Brain microvascular endothelial cell (primary cell): ENCODE data around the gene PNPLA6.

Experiments
- DNase-seq: peaks from one replicate; pipeline ENCODE4 v3.0.0-alpha.2; 2020
- H3K27ac ChIP-seq: fragments of 250-450 bp; sonication (Bioruptor Pico); 2 replicates; pipeline ENCODE4 v1.5.1; 2020; ENCODE audit warnings: mild to moderate bottlenecking, moderate library complexity
- H3K27me3 ChIP-seq: fragments of 250-450 bp; sonication (Bioruptor Pico); replicated peaks from 2 replicates; pipeline ENCODE4 v1.5.1; 2020; ENCODE audit warnings: mild to moderate bottlenecking
- H3K36me3 ChIP-seq: fragments of 250-450 bp; sonication (Bioruptor Pico); replicated peaks from 2 replicates; pipeline ENCODE4 v1.5.1; 2020; ENCODE audit warnings: mild to moderate bottlenecking
- H3K4me3 ChIP-seq: 2 replicates; pipeline ENCODE4 v1.5.1; 2011; ENCODE audit warnings: low read depth, mild to moderate bottlenecking, control low read depth, low read length, moderate library complexity
- in situ Hi-C: cut with HindIII; loops from 2 replicates; pipeline ENCODE4 v1.10.0; 2017; ENCODE audit warnings: low sequenced_read_pairs, low pct_ligation_motif_present
- TF ChIP-seq, protein P1 (sequence below): IDR thresholded peaks from 2 replicates; pipeline ENCODE4 v1.5.1; 2011; ENCODE audit warnings: low read depth, mild to moderate bottlenecking, moderate library complexity, low read length, control low read depth, inconsistent platforms; ENCODE audit errors: missing control alignments

PNPLA6 gene

DNA sequence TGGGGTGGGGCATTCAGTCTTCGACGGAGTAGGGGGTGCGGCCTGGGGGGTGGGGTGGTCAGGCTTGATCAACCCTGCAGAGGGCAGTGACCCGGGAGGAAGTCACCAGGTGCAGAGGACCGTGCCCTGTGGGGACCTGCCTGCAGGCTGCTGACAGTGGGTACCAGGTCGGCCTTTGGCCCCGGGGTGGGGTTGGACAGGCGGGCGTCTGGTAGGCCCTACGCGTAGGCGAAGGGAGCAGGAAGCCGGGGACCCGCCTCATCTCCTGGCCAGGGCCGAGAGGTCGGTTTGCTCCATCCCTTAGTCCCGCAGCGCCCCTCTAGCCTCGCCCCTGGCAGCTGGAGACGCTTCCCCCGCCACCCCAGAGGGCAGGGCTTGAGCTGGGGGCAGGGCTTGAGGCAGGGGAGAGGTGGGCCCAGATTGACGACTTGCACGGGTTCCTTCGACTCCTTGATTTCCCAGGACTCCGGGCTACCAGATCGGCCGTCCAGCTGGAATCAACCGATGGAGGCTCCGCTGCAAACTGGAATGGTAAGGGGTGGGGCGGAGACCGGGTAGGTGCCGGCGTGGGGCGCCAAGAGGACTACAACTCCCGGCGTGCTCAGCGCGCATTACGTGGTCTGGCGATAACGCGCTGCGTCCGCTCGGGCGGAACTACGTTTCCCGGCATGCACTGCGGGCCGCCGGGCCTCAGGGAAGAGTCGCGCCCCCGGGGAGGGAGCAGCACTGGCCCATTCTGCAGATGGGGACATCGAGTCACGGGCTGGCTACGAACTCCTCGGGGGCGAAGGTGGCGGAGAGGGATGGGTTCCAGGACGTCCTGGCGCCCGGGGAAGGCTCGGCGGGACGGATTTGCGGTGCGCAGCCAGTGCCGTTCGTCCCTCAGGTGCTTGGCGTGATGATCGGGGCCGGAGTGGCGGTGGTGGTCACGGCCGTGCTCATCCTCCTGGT, at the start of gene PNPLA6:
Gene PNPLA6, plus strand, starts transcription at position 671 of the 951 bp plus-strand sequence. Its CDS starts 72 bp downstream, at position 743.
- TF ChIP-seq, protein P1, sequence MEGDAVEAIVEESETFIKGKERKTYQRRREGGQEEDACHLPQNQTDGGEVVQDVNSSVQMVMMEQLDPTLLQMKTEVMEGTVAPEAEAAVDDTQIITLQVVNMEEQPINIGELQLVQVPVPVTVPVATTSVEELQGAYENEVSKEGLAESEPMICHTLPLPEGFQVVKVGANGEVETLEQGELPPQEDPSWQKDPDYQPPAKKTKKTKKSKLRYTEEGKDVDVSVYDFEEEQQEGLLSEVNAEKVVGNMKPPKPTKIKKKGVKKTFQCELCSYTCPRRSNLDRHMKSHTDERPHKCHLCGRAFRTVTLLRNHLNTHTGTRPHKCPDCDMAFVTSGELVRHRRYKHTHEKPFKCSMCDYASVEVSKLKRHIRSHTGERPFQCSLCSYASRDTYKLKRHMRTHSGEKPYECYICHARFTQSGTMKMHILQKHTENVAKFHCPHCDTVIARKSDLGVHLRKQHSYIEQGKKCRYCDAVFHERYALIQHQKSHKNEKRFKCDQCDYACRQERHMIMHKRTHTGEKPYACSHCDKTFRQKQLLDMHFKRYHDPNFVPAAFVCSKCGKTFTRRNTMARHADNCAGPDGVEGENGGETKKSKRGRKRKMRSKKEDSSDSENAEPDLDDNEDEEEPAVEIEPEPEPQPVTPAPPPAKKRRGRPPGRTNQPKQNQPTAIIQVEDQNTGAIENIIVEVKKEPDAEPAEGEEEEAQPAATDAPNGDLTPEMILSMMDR: no peak
- Histone ChIP-seq H3K4me3 (peak within 1 kb of the TSS; percentile 98), H3K36me3 (peaks cover 14% of the 10 kb centered on the region), H3K27ac (peak within 1 kb of the TSS; percentile 63), H3K27me3 (no peaks in the 10 kb centered on the region)
- DNase-seq: peak; percentile 94
- in situ Hi-C loops: no loop called here

DNA sequence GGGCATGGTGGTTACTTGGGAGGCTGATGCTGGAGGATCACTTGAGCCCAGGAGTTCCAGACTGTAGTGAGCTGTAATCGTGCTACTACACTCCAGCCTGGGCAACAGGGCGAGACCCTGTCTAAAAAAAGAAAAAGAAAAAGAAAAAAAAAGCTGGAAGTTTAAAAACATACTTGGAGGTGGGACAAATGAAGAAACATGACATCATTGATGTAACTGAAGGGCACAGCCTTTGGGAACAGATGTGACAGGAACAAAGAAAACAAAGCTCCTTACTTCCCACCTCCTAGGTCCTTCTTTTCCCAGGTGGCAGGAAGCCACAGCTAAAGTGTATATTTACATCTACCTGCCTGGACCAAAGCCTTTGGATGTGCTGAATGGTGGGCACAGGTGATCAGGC, 48.6 kb upstream of the PNPLA6 start:
- no peak for DNase-seq
- no peak overlapping the region for H3K27ac ChIP-seq
- in situ Hi-C loops: no loop called here
- no peak overlapping the region for H3K4me3 ChIP-seq
- H3K36me3 ChIP-seq: no peaks in the 10 kb centered on the region
- H3K27me3 ChIP-seq: no peaks in the 10 kb centered on the region
- TF ChIP-seq, protein P1: no peak

DNA sequence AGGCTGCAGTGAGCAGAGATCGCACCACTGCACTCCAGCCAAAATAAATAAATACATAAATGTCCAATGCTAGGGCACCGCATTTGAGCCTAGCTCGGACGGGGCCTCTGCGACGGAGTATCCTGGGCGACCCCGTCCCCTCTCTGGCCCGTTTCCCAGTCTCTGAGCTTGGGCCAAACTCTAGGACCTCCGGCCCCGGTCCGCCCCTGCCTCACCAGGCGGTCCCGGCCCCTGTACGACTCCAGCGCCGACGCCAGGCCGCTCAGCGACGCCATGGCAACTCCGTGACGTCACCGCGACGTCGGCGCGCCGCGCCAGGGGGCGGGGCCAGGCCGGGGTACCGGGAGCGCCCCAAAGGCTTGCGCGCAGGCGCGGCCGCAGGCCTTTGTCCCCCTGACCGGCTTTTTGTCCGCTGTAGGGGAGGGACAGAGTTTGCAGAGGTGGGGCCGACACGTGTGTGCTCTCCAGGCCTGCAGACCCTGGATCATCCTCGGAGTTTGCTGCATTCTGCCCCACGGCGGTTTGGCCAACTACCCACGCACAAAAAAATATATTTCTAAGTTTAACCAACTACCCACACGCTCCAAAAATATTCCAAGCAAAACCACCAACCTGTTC, 46.7 kb upstream of the PNPLA6 start, which contains the start of gene PEX11G:
Gene PEX11G, minus strand, starts transcription at position 300 of the 618 bp plus-strand sequence. Its CDS starts 25 bp downstream, at position 275.
- peak; percentile 74 for DNase-seq
- in situ Hi-C loops: no loop called here
- Histone ChIP-seq H3K36me3 (no peaks in the 10 kb centered on the region), H3K4me3 (peak within 1 kb of the TSS; percentile 69), H3K27ac (peak within 1 kb of the TSS; percentile 81), H3K27me3 (no peaks in the 10 kb centered on the region)
- TF ChIP-seq, protein P1: no peak

DNA sequence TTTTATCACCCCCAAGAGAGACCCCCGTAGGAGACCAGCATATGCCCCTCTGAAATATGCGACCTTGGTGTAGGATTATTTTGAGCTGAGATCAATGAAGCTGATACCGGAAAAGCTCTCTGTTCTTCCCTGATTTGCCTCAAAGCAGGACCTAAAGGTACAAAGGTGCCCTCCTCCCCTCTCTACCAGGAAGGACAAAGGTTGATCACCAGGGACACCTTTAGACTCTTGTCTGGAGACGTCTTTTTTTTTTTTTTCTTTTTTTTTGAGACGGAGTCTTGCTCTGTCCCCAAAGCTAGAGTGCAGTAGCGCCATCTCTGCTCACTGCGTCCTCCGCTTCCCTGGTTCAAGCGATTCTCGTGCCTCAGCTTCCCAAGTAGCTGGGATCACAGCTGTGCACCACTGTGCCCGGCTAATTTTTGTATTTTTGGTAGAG, 45.9 kb upstream of the PNPLA6 start:
- in situ Hi-C loops: no loop called here
- H3K36me3 ChIP-seq: no peaks in the 10 kb centered on the region

DNA sequence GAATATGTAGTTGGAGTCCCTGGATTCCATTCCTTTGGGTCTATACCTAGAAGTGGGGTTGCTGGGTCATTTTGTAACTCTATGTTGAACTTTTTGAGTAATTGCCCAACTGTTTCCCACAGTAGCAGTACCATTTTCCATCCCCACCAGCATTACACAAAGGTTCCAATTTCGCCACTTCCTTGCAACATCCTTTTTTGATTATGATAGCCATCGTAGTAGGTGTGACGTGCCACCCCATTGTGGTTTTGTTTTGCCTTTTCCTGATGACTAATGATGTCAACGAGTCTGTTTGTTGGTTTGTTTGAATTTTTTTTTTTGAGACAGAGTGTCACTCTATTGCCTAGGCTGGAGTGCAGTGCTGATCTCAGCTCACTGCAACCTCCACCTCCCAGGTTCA, 43.4 kb upstream of the PNPLA6 start:
- in situ Hi-C loops: no loop called here
- no peak overlapping the region for H3K4me3 ChIP-seq
- no peak for DNase-seq

More for the DNA sequence above, 45.9 kb upstream of the PNPLA6 start:
- H3K27ac ChIP-seq: no peak overlapping the region
- no peak overlapping the region for H3K4me3 ChIP-seq
- no peak for DNase-seq
- TF ChIP-seq, protein P1: no peak
- H3K27me3 ChIP-seq: no peaks in the 10 kb centered on the region

More for the DNA sequence above, 43.4 kb upstream of the PNPLA6 start:
- Histone ChIP-seq H3K27me3 (no peaks in the 10 kb centered on the region), H3K27ac (no peak overlapping the region), H3K36me3 (no peaks in the 10 kb centered on the region)
- TF ChIP-seq, protein P1: no peak
